IMR-90 (cell line): ENCODE results near the gene ONECUT2. TPM values are rescaled to one million over a fixed set of nuclear protein-coding genes. Genes with fewer than 3 reads are reported as not detected.

Experiments
- ATAC-seq: fragments of 200-7000 bp; cut with Tn5 transposase; 2 replicates; pipeline ENCODE4 v1.9.1; 2020; ENCODE audit warnings: low read depth, mild to moderate bottlenecking, moderate library complexity
- BruUV-seq: library from RNA; stranded (reverse); fragments of 400-500 nt; replicated peaks from 2 replicates; lab custom pipeline; 2021; lab: Mats Ljungman, UMichigan
- CTCF ChIA-PET: fragments of 300-600 bp; formaldehyde crosslinking; extraction: SDS; loops from one replicate; lab custom pipeline; 2021; ENCODE audit warnings: antibody characterized with exemption; lab: Yijun Ruan, JAX
- POLR2A ChIA-PET: fragments of 300-600 bp; sonication (Branson Sonifier 250); formaldehyde crosslinking; loops from one replicate; lab custom pipeline; 2022; ENCODE audit warnings: antibody characterized with exemption; ENCODE audit not compliant: unreplicated experiment; lab: Charles Lee
- DNase-seq: peaks from one replicate; pipeline ENCODE4 v3.0.0; 2013
- H2AFZ ChIP-seq: replicated peaks from 2 replicates; pipeline ENCODE3; 2013; ENCODE audit warnings: low read length, mild to moderate bottlenecking; ENCODE audit not compliant: poor library complexity
- H2AK5ac ChIP-seq: 2 replicates; pipeline ENCODE4 v1.6.1; 2013; ENCODE audit warnings: low read depth, low read length, inconsistent platforms
- H2AK9ac ChIP-seq: replicated peaks from 2 replicates; pipeline ENCODE3; 2013; ENCODE audit warnings: mild to moderate bottlenecking, low read depth, low read length, moderate library complexity; ENCODE audit not compliant: poor library complexity
- H2BK120ac ChIP-seq: 2 replicates; pipeline ENCODE4 v1.6.1; 2013; ENCODE audit warnings: low read depth, low read length, inconsistent platforms
- H2BK15ac ChIP-seq: 3 replicates; pipeline ENCODE4 v1.6.1; 2013; ENCODE audit warnings: low read depth, low read length, inconsistent platforms
- H2BK20ac ChIP-seq: 2 replicates; pipeline ENCODE4 v1.6.1; 2013; ENCODE audit warnings: low read depth, mild to moderate bottlenecking, inconsistent platforms, low read length, moderate library complexity
- H2BK5ac ChIP-seq: 2 replicates; pipeline ENCODE4 v1.6.1; 2013; ENCODE audit warnings: mild to moderate bottlenecking, low read depth, low read length, inconsistent platforms; ENCODE audit not compliant: poor library complexity, severe bottlenecking
- H3K14ac ChIP-seq: replicated peaks from 2 replicates; pipeline ENCODE4 v1.6.1; 2013; ENCODE audit warnings: low read depth, low read length, inconsistent platforms
- H3K18ac ChIP-seq: 2 replicates; pipeline ENCODE4 v1.6.1; 2013; ENCODE audit warnings: low read depth, low read length, control low read depth
- H3K23ac ChIP-seq: 2 replicates; pipeline ENCODE4 v1.6.1; 2013; ENCODE audit warnings: low read depth, low read length, inconsistent platforms
- H3K27ac ChIP-seq: 2 replicates; pipeline ENCODE4 v1.5.1; 2013; ENCODE audit warnings: mild to moderate bottlenecking, control low read depth, low read length; ENCODE audit not compliant: insufficient read depth
- H3K27me3 ChIP-seq: 2 replicates; pipeline ENCODE4 v1.6.1; 2013; ENCODE audit warnings: low read length; ENCODE audit not compliant: control insufficient read depth, insufficient read depth
- H3K36me3 ChIP-seq: 2 replicates; pipeline ENCODE4 v1.6.1; 2013; ENCODE audit warnings: low read length, mixed read lengths; ENCODE audit not compliant: control insufficient read depth, insufficient read depth
- H3K4ac ChIP-seq: 2 replicates; pipeline ENCODE4 v1.6.1; 2013; ENCODE audit warnings: low read depth, low read length, inconsistent platforms
- H3K4me1 ChIP-seq: 2 replicates; pipeline ENCODE4 v1.6.1; 2013; ENCODE audit warnings: low read length, mixed read lengths; ENCODE audit not compliant: control insufficient read depth, insufficient read depth
- H3K4me2 ChIP-seq: 2 replicates; pipeline ENCODE4 v1.6.1; 2013; ENCODE audit warnings: low read depth, mild to moderate bottlenecking, control low read depth, low read length, moderate library complexity
- H3K4me3 ChIP-seq: 2 replicates; pipeline ENCODE4 v1.5.1; 2013; ENCODE audit warnings: low read depth, mild to moderate bottlenecking, control low read depth, low read length, moderate library complexity; ENCODE audit not compliant: insufficient read depth
- H3K56ac ChIP-seq: 2 replicates; pipeline ENCODE4 v1.6.1; 2013; ENCODE audit warnings: low read length, inconsistent platforms; ENCODE audit not compliant: insufficient read depth; ENCODE audit errors: extremely low read depth
- H3K79me1 ChIP-seq, 2 experiments: 2 replicates each; pipeline ENCODE4 v1.6.1; 2013; ENCODE audit warnings: low read length in 2 of 2, inconsistent platforms in 1 of 2, low read depth in 1 of 2
- H3K9ac ChIP-seq: 2 replicates; pipeline ENCODE4 v1.6.1; 2013; ENCODE audit warnings: low read depth, low read length, control low read depth
- H3K9me1 ChIP-seq: 2 replicates; pipeline ENCODE4 v1.6.1; 2013; ENCODE audit warnings: low read length, inconsistent platforms; ENCODE audit not compliant: insufficient read depth
- H3K9me3 ChIP-seq: 2 replicates; pipeline ENCODE4 v1.6.1; 2013; ENCODE audit warnings: low read length; ENCODE audit not compliant: control insufficient read depth, insufficient read depth
- H4K20me1 ChIP-seq: 2 replicates; pipeline ENCODE4 v1.6.1; 2013; ENCODE audit warnings: low read length, inconsistent platforms; ENCODE audit not compliant: insufficient read depth
- H4K5ac ChIP-seq: 2 replicates; pipeline ENCODE4 v1.6.1; 2013; ENCODE audit warnings: mild to moderate bottlenecking, low read depth, low read length, control low read depth
- H4K8ac ChIP-seq, 2 experiments: 2 replicates each; pipeline ENCODE4 v1.6.1; 2013; ENCODE audit warnings: low read depth in 2 of 2, low read length in 2 of 2, control low read depth in 1 of 2, inconsistent platforms in 1 of 2
- H4K91ac ChIP-seq: 2 replicates; pipeline ENCODE4 v1.6.1; 2013; ENCODE audit warnings: low read depth, low read length, inconsistent platforms; ENCODE audit not compliant: insufficient read depth
- FOS ChIP-seq: fragments of 150-350 bp; IDR thresholded peaks from 2 replicates; pipeline ENCODE4 v1.6.1; 2016; ENCODE audit warnings: low read depth, low read length
- USF2 ChIP-seq: fragments of 150-350 bp; IDR thresholded peaks from 2 replicates; pipeline ENCODE4 v1.6.1; 2017; ENCODE audit warnings: mild to moderate bottlenecking, antibody characterized with exemption, low read length, low read depth
- WGBS, 2 experiments: methylation state at CpG; one replicate each; pipeline versions ENCODE4 v1.1.5 to v1.1.7; 2013; ENCODE audit warnings: missing lambda C conversion rate in 2 of 2; ENCODE audit not compliant: insufficient read length in 1 of 2; ENCODE audit errors: extremely low coverage in 2 of 2; 5-methylcytosine and 5-hydroxymethylcytosine counted together
- dilution Hi-C: fragments of 300-500 bp; cut with HindIII; formaldehyde crosslinking; loops from one replicate; pipeline ENCODE4 v1.14.3; 2018; ENCODE audit warnings: low sequenced_read_pairs; ENCODE audit not compliant: unreplicated experiment
- in situ Hi-C: fragments of 300-500 bp; cut with MboI; formaldehyde crosslinking; loops from 3 replicates; pipeline ENCODE4 v1.14.3; 2019; ENCODE audit warnings: low sequenced_read_pairs, inconsistent platforms, mixed read lengths
- intact Hi-C: fragments of 100-400 bp; cut with micrococcal nuclease; formaldehyde crosslinking; loops from 2 replicates; pipeline ENCODE4 v1.10.0; 2022
- polyA plus RNA-seq, 3 experiments: library from polyadenylated mRNA; depleted of rRNA; stranded (reverse); fragments of >200 nt; gene quantifications; 2 replicates each; pipeline ENCODE4 v1.2.3, GENCODE V29; 2012; ENCODE audit warnings: low replicate concordance in 1 of 3
- total RNA-seq: library from RNA; depleted of rRNA; stranded (reverse); fragments of >200 nt; gene quantifications from 2 replicates; pipeline ENCODE4 v1.2.3, GENCODE V29; 2012

ONECUT2 gene
- total and polyA plus RNA-seq, 2 of the 4 experiments (the other 2 are of a cell fraction): under 0.01 to 0.02 TPM

GRCh38 chr18:57397440-57398132 lies 37.6 kb upstream of the ONECUT2 start:
- peak; percentile 84 for DNase-seq
- intact Hi-C loops: no loop called here
- H3K9me3 ChIP-seq: no peaks in the 10 kb centered on the region
- no peak overlapping the region for H2BK5ac ChIP-seq
- dilution Hi-C loops: no loop called here
- CTCF ChIA-PET: no interaction called here
- in situ Hi-C loops: no loop called here
- no peak overlapping the region for H3K23ac ChIP-seq
- no peaks in the 10 kb centered on the region for H3K9me1 ChIP-seq
- H3K36me3 ChIP-seq: no peaks in the 10 kb centered on the region
- no peaks in the 10 kb centered on the region for H4K20me1 ChIP-seq
- no CpG with 5 or more reads among the region's 2 CpGs for WGBS, 2 experiments
- no peak overlapping the region for H3K9ac ChIP-seq
- no peaks in the 10 kb centered on the region for H3K4me1 ChIP-seq
- no peak overlapping the region for H3K4ac ChIP-seq
- no peak overlapping the region for H4K91ac ChIP-seq
- H3K18ac ChIP-seq: no peak overlapping the region
- H3K14ac ChIP-seq: no peak overlapping the region
- no peak overlapping the region for H3K27ac ChIP-seq
- no peak overlapping the region for H2AFZ ChIP-seq
- H3K56ac ChIP-seq: no peak overlapping the region
- H2AK5ac ChIP-seq: no peak overlapping the region
- H3K79me1 ChIP-seq: no peaks in the 10 kb centered on the region
- H4K5ac ChIP-seq: no peak overlapping the region
- H3K4me2 ChIP-seq: no peak overlapping the region
- no peak overlapping the region for H2BK120ac ChIP-seq
- H3K27me3 ChIP-seq: no peaks in the 10 kb centered on the region
- TF ChIP-seq USF2 (no peak), FOS (0 out of 2 replicates have a peak, but pooled peaks have one; percentile 53)
- no peak overlapping the region for H2AK9ac ChIP-seq
- no peak overlapping the region for H2BK20ac ChIP-seq
- ATAC-seq: peak; percentile 66
- no TSS peak for BruUV-seq
- no peak overlapping the region for H4K8ac ChIP-seq
- POLR2A ChIA-PET: no interaction called here
- H3K4me3 ChIP-seq: no peak overlapping the region
- H2BK15ac ChIP-seq: no peak overlapping the region
